Measurements from ENCODE around the gene SPEG. TPM values are rescaled to one million over a fixed set of nuclear protein-coding genes. Genes with fewer than 3 reads are reported as not detected.

The SPEG gene
- total and polyA plus RNA-seq, 4 donors, result 81.6 to 1,108 (median 357) TPM

GRCh38 chr2:219469186-219469724, 34.6 kb downstream of the SPEG start:
- intact Hi-C loops (cut with DNase I), result no loop called here
- DNase-seq, result peak in 1 of 2 donors; percentile 80
- WGBS, 2 donors, result 57 to 58% methylated on average over 16 of the region's 16 CpGs
- Histone ChIP-seq H3K9me3 (ENCODE audit: control insufficient read depth, low read length) (no peaks in the 10 kb centered on the region), H3K4me3 (ENCODE audit: low read length in 2 of 2) (no peak overlapping the region), H3K27ac (ENCODE audit: low read depth in 1 of 2, low read length in 2 of 2) (peak overlapping the region in 1 of 2 donors; percentile 10), H3K36me3 (ENCODE audit: control insufficient read depth in 1 of 2, insufficient read depth in 2 of 2, low read length in 1 of 2) (peaks cover 0 to 22% of the 10 kb centered on the region in 2 donors), H3K27me3 (ENCODE audit: control insufficient read depth in 1 of 2, insufficient read depth in 2 of 2, low read length in 1 of 2) (no peaks in the 10 kb centered on the region), H3K4me1 (ENCODE audit: control insufficient read depth in 1 of 2, insufficient read depth in 2 of 2, low read length in 2 of 2) (no peaks in the 10 kb centered on the region)
- ATAC-seq (ENCODE audit: low FRiP score), result no peak

GRCh38 chr2:219470429-219470828, 35.8 kb downstream of the SPEG start:
- intact Hi-C loops (cut with DNase I), result no loop called here
- no peaks in the 10 kb centered on the region for H3K27me3 ChIP-seq (ENCODE audit: control insufficient read depth in 1 of 2, insufficient read depth in 2 of 2, low read length in 1 of 2)
- no peak overlapping the region for H3K4me3 ChIP-seq (ENCODE audit: low read length in 2 of 2)
- WGBS, 2 donors, result 75% methylated on average over 4 of the region's 4 CpGs
- DNase-seq, result no peak
- H3K36me3 ChIP-seq (ENCODE audit: control insufficient read depth in 1 of 2, insufficient read depth in 2 of 2, low read length in 1 of 2), result peaks cover 0 to 17% of the 10 kb centered on the region in 2 donors
- H3K9me3 ChIP-seq (ENCODE audit: control insufficient read depth, low read length), result no peaks in the 10 kb centered on the region
- ATAC-seq (ENCODE audit: low FRiP score), result no peak
- no peaks in the 10 kb centered on the region for H3K4me1 ChIP-seq (ENCODE audit: control insufficient read depth in 1 of 2, insufficient read depth in 2 of 2, low read length in 2 of 2)
- peak overlapping the region in 1 of 2 donors; percentile 7 for H3K27ac ChIP-seq (ENCODE audit: low read depth in 1 of 2, low read length in 2 of 2)

- Histone ChIP-seq H3K27me3 (ENCODE audit: control insufficient read depth in 1 of 2, insufficient read depth in 2 of 2, low read length in 1 of 2) (no peaks in the 10 kb centered on the region), H3K36me3 (ENCODE audit: control insufficient read depth in 1 of 2, insufficient read depth in 2 of 2, low read length in 1 of 2) (peaks cover 0 to 13% of the 10 kb centered on the region in 2 donors), H3K27ac (ENCODE audit: low read depth in 1 of 2, low read length in 2 of 2) (no peak overlapping the region), H3K9me3 (ENCODE audit: control insufficient read depth, low read length) (no peaks in the 10 kb centered on the region), H3K4me3 (ENCODE audit: low read length in 2 of 2) (no peak overlapping the region), H3K4me1 (ENCODE audit: control insufficient read depth in 1 of 2, insufficient read depth in 2 of 2, low read length in 2 of 2) (no peaks in the 10 kb centered on the region)
- DNase-seq (no peak), ATAC-seq (ENCODE audit: low FRiP score) (no peak)
- intact Hi-C loops (cut with DNase I), result no loop called here
- WGBS, 2 donors, result 76 to 77% methylated on average over 22 of the region's 22 CpGs
Measured at GRCh38 chr2:219471476-219472371, 37.1 kb downstream of the SPEG start.

- Histone ChIP-seq H3K9me3 (ENCODE audit: control insufficient read depth, low read length) (no peaks in the 10 kb centered on the region), H3K4me1 (ENCODE audit: control insufficient read depth in 1 of 2, insufficient read depth in 2 of 2, low read length in 2 of 2) (no peaks in the 10 kb centered on the region), H3K4me3 (ENCODE audit: low read length in 2 of 2) (no peak overlapping the region), H3K36me3 (ENCODE audit: control insufficient read depth in 1 of 2, insufficient read depth in 2 of 2, low read length in 1 of 2) (peaks cover 0 to 13% of the 10 kb centered on the region in 2 donors), H3K27ac (ENCODE audit: low read depth in 1 of 2, low read length in 2 of 2) (no peak overlapping the region), H3K27me3 (ENCODE audit: control insufficient read depth in 1 of 2, insufficient read depth in 2 of 2, low read length in 1 of 2) (no peaks in the 10 kb centered on the region)
- no peak for ATAC-seq (ENCODE audit: low FRiP score)
- intact Hi-C loops (cut with DNase I), result no loop called here
- WGBS, 2 donors, result 70 to 73% methylated on average over 12 of the region's 12 CpGs
- no peak for DNase-seq
Measured at GRCh38 chr2:219472629-219473187, 38.1 kb downstream of the SPEG start.

GRCh38 chr2:219473511-219473910, 38.9 kb downstream of the SPEG start:
- H3K27me3 ChIP-seq (ENCODE audit: control insufficient read depth in 1 of 2, insufficient read depth in 2 of 2, low read length in 1 of 2), result no peaks in the 10 kb centered on the region
- H3K9me3 ChIP-seq (ENCODE audit: control insufficient read depth, low read length), result no peaks in the 10 kb centered on the region
- H3K36me3 ChIP-seq (ENCODE audit: control insufficient read depth in 1 of 2, insufficient read depth in 2 of 2, low read length in 1 of 2), result peaks cover 0 to 12% of the 10 kb centered on the region in 2 donors
- no peaks in the 10 kb centered on the region for H3K4me1 ChIP-seq (ENCODE audit: control insufficient read depth in 1 of 2, insufficient read depth in 2 of 2, low read length in 2 of 2)
- peak overlapping the region in 1 of 2 donors; percentile 34 for H3K27ac ChIP-seq (ENCODE audit: low read depth in 1 of 2, low read length in 2 of 2)
- intact Hi-C loops (cut with DNase I), result no loop called here
- WGBS, 2 donors, result 75 to 79% methylated on average over 18 of the region's 18 CpGs
- ATAC-seq (ENCODE audit: low FRiP score) (no peak), DNase-seq (no peak)
- no peak overlapping the region for H3K4me3 ChIP-seq (ENCODE audit: low read length in 2 of 2)

GRCh38 chr2:219474285-219475060, 39.8 kb downstream of the SPEG start:
- no peak overlapping the region for H3K27ac ChIP-seq (ENCODE audit: low read depth in 1 of 2, low read length in 2 of 2)
- H3K36me3 ChIP-seq (ENCODE audit: control insufficient read depth in 1 of 2, insufficient read depth in 2 of 2, low read length in 1 of 2), result peaks cover 0 to 14% of the 10 kb centered on the region in 2 donors
- no peaks in the 10 kb centered on the region for H3K4me1 ChIP-seq (ENCODE audit: control insufficient read depth in 1 of 2, insufficient read depth in 2 of 2, low read length in 2 of 2)
- no peak for ATAC-seq (ENCODE audit: low FRiP score)
- intact Hi-C loops (cut with DNase I), result no loop called here
- WGBS, 2 donors, result 47 to 53% methylated on average over 11 of the region's 11 CpGs
- no peaks in the 10 kb centered on the region for H3K9me3 ChIP-seq (ENCODE audit: control insufficient read depth, low read length)
- H3K4me3 ChIP-seq (ENCODE audit: low read length in 2 of 2), result no peak overlapping the region
- no peak for DNase-seq
- no peaks in the 10 kb centered on the region for H3K27me3 ChIP-seq (ENCODE audit: control insufficient read depth in 1 of 2, insufficient read depth in 2 of 2, low read length in 1 of 2)

GRCh38 chr2:219475278-219475677, 40.6 kb downstream of the SPEG start:
- DNase-seq, result no peak
- H3K27me3 ChIP-seq (ENCODE audit: control insufficient read depth in 1 of 2, insufficient read depth in 2 of 2, low read length in 1 of 2), result no peaks in the 10 kb centered on the region
- WGBS, 2 donors, result 59 to 68% methylated on average over 6 of the region's 6 CpGs
- peaks cover 0 to 17% of the 10 kb centered on the region in 2 donors for H3K36me3 ChIP-seq (ENCODE audit: control insufficient read depth in 1 of 2, insufficient read depth in 2 of 2, low read length in 1 of 2)
- intact Hi-C loops (cut with DNase I), result no loop called here
- H3K27ac ChIP-seq (ENCODE audit: low read depth in 1 of 2, low read length in 2 of 2), result peak overlapping the region in 1 of 2 donors; percentile 36
- no peak for ATAC-seq (ENCODE audit: low FRiP score)
- H3K9me3 ChIP-seq (ENCODE audit: control insufficient read depth, low read length), result no peaks in the 10 kb centered on the region
- H3K4me1 ChIP-seq (ENCODE audit: control insufficient read depth in 1 of 2, insufficient read depth in 2 of 2, low read length in 2 of 2), result no peaks in the 10 kb centered on the region
- no peak overlapping the region for H3K4me3 ChIP-seq (ENCODE audit: low read length in 2 of 2)
